T-helper 2 cell (primary cell): Measurements from ENCODE around the gene SLC17A9.
A peak's percentile ranks its signal among the peaks of the same experiment; 100 is the strongest.

ENCODE experiments used
- DNase-seq, 5 experiments: peaks; one replicate each; pipeline versions ENCODE4 v3.0.0 to v3.0.0-alpha.2; 2012 to 2022

Gene SLC17A9

GRCh38 chr20:62968378-62969178 lies 16.1 kb downstream of the SLC17A9 start:
- DNase-seq, result no peak

GRCh38 chr20:62969179-62969760 lies 16.8 kb downstream of the SLC17A9 start:
- DNase-seq, result no peak

DNA sequence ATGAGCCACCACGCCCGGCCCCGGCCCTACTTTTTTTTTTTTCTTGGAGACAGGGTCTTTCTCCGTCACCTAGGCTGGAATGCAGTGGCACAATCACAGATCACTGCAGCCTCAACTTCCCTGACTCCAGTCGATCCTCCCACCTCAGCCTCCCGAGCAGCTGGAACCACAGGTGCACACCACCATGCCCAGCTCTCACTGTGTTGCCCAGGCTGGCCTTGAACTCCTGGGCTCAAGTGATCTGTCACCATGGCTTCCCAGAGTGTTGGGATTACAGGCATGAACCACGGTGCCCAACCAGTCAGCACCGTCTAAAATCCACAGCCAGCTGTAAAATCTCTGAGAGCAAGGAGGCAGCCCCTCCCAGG lies 17.4 kb downstream of the SLC17A9 start:
- DNase-seq, result no peak

DNA sequence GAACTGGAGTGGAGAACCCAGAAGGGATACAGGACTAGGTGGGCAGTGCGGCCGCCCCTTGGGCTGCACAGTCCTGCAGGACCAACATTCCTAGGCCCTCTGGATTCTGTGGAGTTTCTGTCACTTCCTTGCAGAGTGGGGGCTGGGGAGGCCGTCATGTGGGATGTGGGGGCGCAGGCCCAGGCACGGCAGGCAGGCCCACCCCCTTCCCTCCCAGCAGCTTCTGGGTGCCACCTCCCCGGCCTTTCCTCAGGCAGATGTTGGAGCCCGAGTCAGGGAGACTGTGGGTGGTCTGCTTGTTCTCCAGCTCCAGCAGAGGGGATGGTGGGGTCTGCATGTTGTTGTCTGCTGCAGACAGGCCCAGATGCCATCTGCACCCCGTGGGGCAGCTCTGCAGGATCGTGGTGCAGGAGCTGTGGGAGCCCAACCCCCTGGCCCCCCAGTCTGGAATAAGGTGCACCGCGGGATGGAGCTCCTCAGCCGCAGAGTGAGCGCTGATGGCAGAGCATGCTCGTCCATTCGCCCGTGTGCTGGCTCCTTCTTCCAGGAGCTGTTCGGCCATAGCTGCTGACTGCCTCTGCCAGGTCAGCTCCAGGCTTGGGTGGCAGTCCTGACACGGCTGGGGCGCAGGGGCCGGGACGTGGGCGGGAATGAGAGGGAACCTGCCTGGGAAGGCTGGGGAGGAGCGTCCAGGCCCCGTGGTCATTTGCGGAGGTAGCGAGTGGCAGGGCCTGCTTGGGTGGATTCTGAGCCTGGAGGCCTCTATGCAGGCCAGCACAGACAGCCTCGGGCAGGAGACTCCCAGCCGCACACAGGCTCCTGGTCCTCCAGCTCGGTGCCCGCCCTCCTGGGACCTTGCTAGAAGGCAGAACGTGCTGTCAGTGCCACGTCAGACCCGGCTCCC lies 18.1 kb downstream of the SLC17A9 start:
- no peak for DNase-seq

GRCh38 chr20:62971211-62971949 lies 18.9 kb downstream of the SLC17A9 start:
- no peak for DNase-seq

DNA sequence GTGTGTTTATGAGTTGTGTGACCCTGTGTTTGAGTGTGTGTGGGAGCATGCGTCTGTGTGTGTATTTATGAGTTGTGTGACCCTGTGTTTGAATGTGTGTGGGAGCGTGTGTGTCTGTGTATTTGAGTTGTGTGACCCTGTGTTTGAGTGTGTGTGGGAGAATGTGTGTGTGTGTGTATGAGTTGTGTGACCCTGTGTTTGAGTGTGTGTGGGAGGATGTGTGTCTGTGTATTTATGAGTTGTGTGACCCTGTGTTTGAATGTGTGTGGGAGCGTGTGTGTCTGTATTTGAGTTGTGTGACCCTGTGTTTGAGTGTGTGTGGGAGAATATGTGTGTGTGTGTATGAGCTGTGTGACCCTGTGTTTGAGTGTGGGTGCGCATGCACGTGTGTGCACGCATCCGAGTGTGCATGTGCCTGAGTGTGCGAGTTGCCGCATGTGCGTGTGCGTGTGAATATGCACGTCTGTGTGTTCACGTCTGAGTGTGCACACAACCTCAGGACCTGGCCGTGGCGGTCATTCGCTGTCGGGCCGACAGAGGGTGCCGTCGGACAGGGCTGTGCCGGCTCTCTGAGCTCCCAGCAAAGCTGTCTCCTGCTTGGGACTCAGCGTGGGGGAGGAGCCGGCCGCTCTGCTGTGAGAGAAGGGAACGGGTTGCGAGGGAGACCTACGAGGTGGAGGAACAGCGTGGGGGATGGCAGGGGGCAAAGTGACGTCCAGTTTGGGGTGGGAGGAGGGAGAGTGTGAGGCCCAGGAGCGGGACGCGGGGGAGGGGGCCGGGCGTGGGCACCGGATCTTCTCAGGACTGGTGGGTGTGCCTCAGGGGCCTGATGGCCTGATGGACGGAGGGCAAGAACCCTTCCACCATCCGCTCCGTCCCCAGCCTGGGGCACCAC lies 19.7 kb downstream of the SLC17A9 start:
- peak; percentile 62 to 84 (median 77) for DNase-seq

DNA sequence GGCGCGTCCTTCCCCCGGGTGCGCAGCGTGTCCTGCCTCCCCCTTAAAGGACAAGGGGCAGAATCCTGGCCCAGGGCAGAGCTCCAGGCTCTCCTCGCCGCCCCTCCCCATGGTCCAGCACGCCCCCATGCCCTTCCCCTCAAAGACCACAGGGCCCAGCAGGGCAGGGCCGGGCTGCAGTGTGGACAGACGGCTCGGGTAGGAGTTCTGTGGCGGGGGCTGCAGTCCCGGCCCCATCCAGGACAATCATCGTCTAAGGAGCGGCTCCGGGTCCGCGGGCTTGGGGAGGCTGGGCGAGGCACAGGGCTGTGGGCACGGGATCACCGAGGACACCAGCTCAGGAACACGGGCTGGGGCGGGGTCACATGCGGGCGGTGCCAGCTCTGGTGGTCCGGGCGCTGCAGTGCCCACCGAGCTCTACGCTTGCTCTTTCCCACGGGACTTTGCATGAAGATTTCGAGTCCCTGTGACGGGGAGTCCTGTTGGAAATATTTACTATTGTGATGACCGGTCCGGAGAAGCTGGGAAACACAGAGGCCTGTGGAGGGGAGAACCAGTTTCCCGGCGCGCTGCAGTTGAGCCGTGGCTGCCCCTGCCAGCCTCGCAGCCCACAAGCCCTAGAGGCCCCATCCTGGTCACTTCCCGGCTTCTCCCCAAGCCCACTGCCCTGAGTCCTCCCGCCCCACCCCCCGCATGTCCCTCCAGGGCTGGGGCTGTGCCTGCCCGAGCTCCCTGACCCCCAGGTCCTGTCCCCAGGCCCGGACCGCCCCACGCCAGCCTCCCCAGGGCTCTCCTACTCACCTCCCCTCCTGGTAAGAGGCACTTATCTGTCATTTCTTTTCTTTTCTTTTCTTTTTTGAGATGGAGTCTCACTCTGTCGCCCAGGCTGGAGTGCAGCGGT lies 20.6 kb downstream of the SLC17A9 start:
- no peak for DNase-seq

DNA sequence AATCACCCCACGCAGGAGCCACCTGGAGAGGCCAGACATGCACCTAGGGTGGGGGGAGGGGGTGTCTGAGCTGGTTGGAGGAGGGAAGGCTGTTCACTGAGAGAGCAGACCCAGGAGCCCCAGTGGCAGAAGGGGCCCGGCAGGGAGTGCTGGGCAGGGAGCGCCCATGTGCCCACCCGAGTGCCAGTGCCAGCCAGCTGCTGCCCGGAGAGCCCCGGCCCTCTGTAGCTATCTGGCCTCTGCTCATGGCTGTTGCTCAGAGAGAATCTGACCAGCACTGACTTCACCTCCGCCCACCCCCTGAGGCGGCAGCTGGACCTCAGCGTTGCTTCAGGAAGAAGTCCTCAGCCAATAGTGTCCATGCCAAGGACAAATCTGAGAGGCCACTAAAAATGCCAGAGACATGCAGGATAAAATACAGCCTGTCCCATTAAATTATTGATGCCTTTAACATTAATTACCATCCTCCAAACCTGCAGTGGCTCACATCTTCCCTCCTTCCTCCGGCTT lies 22.8 kb downstream of the SLC17A9 start:
- DNase-seq, result no peak

GRCh38 chr20:62975812-62976508 lies 23.5 kb downstream of the SLC17A9 start:
- DNase-seq, result no peak

GRCh38 chr20:62976886-62977285 lies 24.4 kb downstream of the SLC17A9 start:
- DNase-seq, result no peak

DNA sequence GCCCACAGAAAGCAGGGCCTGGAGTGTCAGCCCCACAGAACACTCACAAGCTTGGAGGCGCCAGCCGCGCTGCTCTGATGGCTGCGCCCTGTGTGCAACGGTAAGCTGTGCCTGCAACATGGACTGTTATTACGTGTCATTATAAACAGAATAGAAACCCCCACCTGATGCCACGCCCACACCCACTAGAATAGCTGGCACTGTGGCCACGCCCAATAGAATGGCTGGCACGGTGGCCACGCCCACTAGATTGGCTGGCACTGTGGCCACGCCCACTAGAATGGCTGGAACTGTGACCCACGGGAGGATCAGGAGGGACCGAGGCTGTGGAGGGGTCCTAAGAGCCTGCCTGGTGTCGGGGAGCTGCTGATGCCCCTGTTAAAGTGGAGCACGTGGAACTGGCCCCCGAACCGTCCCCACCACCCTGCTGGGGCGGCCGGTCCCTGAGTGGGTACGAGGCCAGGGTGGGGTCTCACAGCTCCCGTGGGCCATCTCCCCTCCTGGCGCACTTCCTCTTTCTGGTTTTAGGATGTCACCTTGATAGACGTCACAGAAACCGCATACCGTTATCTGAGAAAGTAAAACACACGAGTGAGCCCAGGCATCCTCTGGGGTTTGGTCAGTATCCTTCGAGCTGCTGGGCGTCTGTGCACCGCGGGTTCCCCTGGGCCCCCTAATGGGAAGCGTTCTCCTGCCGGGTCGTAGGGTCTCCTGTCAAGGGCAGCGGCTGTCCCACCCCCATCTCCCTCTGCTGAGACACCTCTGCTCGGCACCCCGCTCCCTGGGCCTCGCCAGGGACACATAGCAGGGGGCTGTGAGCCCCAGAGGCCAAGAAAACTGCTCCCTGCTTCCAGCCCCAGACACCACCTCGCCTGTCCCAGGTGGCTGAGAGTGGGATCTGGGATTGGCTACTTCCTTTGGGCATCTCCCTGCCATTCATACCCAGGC lies 25.4 kb downstream of the SLC17A9 start:
- DNase-seq, result peak; percentile 67 to 93 (median 86)

GRCh38 chr20:62978561-62978943 lies 26.0 kb downstream of the SLC17A9 start:
- DNase-seq, result no peak

- DNase-seq, result peak in 1 of 5 experiments; percentile 21
These were observed 26.8 kb downstream of the SLC17A9 start for GRCh38 chr20:62979310-62979709.

DNA sequence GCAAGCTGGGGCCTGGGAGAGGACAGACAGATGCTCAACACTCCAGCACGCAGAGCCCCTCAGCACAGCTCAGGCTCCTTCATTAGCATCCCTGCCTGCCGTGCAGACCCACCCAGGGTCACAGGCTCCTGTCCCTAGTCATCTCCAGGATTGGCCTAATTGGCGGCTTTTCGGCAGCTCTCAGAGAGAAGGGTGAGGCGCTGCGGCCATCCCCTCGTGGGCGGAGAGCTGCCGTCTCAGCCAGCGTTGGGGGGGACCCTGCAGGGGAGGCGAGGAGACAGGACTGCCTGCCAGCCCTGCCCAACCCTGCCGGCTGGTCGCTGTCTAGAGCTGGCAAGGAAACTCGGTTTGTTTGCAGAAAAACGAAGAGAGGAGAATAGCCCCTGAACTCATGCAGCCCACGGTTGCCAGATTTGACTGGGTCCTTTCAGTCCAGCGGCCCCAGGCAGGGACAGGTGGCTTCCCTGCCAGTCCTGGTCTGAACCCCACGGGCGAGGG lies 27.4 kb downstream of the SLC17A9 start:
- DNase-seq, result no peak

- DNase-seq, result no peak
These were observed 28.0 kb downstream of the SLC17A9 start for GRCh38 chr20:62980380-62980960.

DNA sequence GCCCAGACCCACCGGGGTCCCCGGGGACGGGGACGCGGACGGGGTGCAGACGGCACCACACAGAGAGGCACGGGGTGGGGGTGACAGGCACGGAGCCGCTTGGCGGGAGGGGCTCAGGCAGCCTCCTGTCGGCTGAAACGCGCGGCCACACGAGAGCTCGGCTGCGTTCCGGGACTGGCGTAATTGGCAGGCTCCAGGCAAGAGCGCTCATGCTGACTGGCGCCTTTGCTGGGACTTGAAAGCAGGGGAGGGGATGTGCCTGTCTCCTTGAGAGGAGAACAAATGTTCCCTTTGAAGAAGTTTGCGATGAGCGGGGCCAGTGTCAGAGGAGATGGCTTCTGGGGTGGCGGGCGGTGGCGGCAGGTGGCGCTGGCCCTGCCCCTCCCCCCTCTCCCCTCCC lies 28.5 kb downstream of the SLC17A9 start:
- peak in 4 of 5 experiments; percentile 10 to 67 (median 54) for DNase-seq

DNA sequence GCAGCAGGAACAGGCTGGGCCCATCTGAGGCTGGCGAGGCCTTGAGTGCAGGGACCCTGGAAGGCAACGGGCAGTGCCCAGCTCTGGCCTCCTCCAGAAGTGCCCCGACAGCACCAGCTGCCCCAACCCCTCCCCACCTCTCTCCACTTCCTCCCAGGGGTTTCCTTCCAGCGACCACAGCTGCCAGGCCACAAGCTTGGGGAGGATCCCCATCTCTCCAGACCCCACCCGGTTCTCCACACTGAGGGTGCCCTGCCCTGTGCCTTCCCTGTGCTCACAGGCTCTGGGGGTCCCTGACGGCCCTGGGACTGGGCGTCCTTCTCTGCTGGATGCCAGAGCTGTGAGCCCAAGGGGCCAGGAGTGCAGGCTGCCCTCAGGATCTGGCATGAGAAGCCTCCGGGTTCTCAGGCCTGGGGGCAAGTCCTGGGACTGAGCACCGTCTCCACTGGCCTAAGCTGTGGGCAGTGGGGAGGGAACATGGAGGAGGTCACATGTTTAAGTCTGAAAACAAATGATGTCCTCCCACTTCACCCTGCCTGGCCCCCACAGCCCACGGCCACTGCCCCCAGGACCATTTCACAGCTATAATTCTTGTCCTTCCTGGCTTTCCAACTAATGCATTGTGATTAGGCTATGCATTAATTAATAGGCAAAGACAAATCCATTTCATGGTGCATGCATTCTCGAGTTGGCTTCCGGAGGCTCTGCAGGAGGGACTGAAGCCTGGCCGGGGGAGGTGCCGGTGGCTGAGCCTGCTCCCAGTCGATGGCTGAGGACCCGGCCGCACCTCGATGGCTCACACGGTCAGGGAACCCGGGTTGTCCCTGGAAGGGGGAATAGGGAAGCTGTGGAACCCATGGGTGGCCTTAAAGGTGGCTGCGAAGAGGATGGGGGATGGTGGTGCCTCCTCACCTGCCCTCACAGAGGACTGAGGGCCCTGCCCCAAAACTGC lies 29.9 kb downstream of the SLC17A9 start:
- DNase-seq, result peak in 1 of 5 experiments; percentile 26
